Measurements from ENCODE around the gene FYCO1.
"Not testable (repeated sequence)": the region's sequence is repeated elsewhere in the genome, so short reads cannot be mapped to it uniquely, and the experiment has no call there.

FYCO1 gene

DNA sequence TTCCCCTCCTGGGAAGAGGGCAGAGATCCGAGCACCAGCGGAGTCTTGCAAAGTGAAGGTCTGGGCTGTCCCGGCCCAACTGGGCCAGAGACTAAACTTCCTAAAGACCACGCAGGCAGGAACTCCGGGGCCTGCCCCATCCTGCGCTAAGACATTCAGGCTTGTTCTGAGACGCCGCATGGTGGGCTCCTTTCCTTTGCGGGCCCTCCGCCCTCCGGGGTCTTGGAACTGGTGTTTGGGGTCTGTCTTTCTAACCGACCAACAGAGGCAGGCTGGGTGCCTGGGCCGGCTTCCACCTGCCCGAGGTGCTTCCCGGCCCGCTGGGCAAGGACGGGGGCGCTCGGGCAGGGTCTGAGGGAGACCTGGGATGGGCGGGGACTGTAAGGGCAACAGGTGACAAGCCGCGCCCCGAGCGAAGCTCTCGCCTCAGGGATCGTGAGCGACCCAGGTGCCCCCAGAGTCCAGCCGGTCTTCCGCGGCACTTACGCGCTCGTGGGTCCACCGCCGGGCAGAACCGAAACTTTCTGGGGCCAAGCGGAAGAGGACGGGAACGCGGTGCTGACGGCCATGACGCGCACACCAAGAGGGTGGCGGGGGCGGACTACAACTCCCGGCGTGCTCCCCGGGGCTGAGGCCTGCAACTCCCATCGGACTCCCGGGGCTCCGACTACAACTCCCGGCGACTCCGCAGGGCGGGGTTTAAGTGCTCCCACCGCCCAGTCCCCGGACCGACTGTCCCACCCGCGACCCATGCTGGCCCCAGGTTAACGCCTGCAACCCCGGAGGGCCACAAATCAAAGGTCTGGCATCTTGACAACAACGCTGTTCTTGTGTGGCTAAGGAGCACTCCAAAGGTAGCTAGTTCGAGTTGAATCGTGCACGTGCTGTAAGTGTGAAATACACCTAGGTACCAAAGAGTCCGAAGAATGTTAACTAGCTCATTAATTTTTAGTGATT, at the start of gene FYCO1:
TSS of gene FYCO1 (minus strand) at position 589 of the 957 bp plus-strand sequence. CDS start 10,914 bp downstream, outside the sequence.
- peak; percentile 80 for DNase-seq (ENCODE audit: low read depth)

DNA sequence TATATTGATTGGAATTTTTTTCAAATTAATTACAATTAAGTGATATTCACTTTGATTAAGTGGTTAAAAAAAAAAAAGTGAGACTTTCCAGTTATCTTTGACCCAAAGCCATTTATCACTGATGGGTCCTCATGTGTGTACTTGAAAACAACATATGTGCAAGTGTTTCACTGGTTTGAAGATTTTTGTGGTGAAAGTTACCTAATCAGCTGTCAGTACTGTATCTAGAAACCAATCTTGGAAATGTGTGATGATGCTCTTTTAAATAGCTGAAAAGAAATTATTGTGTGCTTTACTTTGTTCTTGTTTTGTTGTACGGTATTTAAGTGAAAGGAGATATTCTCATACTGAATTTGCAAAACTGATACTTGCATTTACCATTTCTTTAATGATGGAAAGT, 43.3 kb upstream of the FYCO1 start:
- DNase-seq (ENCODE audit: low read depth), result no peak

DNA sequence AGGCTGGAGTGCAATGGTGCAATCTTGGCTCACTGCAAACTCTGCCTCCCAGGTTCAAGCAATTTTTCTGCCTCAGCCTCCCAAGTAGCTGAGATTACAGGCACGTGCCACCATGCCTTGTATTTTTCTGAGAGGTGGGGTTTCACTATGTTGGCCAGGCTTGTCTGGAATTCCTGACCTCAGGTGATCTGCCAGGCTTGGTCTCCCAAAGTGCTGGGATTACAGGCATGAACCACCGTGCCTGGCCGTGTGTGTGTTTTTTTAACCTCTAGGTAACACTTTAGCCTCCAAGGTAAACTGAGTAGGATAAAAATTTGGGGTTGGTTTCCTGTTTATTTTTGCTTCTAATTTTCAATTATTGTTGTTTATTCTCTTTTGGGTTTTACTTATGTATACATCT, 42.4 kb upstream of the FYCO1 start:
- not testable (repeated sequence) for DNase-seq (ENCODE audit: low read depth)

DNA sequence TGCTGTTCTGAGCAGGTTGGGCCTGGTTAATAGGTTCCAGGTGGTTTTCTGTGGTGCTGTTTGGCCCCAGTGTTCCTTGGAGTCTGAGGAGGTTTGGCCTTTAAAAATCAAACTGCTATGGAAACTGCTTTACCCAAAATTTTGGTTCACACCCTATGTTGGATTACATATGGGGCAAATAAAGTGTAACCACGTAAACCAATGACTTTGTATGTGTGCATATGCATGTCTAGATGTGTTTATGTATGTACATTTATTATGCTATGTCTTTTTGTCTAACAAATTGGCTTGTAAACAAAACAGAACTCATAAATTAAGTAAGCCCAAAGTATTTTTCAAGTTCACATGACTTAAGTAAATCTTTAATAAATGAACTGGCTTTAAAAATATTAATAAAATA, 40.6 kb upstream of the FYCO1 start:
- no peak for DNase-seq (ENCODE audit: low read depth)

DNA sequence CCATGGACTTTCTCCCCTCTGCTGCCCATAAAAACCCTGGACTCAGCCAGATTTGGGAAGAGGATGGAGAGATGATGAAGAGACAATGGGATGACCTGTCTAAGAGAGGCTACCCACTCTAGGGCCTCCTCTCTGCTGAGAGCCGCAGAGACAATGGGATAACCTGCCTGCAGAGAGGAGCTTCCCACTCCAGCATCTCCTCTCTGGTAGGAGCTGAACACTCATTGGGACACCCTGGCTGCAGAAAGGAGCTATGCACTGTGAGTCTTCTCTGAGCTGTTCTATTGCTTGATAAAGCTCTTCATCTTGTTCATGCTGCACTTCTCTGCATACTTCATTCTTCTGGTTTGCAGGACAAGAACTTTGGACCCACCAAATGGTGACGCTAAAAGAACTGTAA, 36.1 kb upstream of the FYCO1 start:
- no peak for DNase-seq (ENCODE audit: low read depth)

DNA sequence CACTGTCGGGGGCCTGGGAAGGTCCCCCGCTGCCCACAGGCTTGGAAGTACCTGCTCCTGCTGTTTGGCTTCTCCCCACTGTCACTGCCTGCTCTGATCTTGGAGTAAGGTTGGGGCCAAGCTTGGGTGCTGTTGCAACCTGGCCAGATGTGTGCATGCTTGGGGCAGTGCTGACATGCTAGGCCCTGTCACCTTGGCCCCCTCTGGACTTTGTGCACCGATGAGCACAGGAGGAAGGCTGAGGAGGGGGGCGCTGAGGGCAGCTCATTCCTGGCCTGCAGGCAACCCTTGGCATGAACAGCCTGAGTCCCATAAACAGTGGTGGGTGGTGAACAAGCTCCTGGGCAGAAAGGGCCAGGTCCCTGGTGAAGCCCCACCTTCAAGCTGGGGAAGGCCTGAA, 35.6 kb upstream of the FYCO1 start:
- DNase-seq (ENCODE audit: low read depth), result no peak

DNA sequence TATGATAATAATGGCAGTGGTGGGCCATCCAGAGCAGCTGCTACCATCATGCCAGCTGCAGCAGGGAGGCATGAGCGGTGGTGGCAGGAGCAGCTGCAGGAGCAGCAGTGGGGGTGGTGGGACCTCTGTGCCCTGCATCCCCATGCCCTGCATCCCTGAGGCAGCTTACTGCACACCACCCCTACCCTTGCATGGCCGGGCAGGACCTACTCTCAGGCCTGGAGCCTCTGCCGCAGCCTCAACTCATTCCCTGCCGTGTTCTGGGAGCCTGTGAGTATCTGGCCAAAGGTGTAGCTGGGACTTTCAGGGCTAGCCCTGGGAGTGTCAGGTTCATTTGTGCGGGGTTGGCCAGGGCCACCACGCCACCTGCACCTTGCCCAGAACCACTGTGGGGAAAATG, 35.0 kb upstream of the FYCO1 start:
- no peak for DNase-seq (ENCODE audit: low read depth)

DNA sequence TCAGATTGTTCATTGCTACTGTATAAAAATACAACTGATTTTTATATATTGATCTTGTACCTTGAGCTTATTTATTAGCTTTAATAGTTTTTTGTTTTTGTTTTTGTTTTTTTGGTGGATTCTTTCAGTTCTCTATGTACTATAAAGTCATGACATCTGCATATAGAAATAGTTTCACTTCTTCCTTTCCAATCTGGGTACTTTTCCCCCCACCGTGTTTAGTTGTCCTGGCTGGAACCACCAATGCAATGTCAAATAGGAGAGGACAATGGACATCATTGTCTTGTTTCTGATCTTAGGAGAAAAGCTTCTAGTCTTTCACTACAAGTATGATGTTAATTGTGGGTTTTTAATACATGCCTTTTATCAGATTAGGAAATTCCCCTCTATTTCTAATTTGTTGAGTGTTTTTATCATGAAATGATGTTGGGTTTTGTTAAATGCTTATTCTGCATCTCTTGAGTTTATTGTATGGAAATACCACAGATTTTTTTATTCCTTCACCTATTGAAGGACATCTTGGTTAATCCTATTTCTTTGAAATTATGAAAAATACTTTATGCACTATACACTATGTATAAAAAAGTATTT, 34.4 kb upstream of the FYCO1 start:
- DNase-seq (ENCODE audit: low read depth), result no peak

DNA sequence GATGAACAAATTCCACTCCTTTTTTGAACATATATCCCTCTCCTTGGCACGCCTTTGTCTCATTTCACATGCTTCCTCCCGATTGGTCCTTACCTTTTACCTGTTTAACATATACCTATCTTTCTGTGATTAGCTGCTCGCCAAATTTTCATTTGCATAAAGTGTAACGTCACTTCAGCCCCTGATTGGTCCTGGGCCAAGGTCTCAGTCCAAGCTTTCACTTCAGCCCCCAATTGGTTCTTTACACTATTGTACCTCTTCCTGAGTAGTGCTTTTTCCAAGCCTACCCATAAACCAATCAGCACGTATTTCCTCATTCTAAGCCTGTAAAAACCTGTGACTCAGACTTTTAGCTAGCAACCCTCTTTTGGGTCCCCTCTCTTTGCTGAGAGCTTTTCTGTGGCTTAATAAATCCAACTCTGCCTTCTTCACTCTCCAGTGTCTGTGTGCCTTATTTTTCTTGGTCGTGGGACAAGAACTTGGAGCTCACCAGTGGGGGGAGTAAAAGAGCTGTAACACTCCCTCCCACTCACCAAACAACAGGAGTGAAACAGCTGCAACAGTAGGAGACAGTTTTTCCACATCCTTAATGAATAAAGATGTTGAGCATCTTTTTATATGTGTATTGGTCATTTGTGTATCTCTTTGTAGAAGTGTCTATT, 32.2 kb upstream of the FYCO1 start:
- DNase-seq (ENCODE audit: low read depth), result no peak

DNA sequence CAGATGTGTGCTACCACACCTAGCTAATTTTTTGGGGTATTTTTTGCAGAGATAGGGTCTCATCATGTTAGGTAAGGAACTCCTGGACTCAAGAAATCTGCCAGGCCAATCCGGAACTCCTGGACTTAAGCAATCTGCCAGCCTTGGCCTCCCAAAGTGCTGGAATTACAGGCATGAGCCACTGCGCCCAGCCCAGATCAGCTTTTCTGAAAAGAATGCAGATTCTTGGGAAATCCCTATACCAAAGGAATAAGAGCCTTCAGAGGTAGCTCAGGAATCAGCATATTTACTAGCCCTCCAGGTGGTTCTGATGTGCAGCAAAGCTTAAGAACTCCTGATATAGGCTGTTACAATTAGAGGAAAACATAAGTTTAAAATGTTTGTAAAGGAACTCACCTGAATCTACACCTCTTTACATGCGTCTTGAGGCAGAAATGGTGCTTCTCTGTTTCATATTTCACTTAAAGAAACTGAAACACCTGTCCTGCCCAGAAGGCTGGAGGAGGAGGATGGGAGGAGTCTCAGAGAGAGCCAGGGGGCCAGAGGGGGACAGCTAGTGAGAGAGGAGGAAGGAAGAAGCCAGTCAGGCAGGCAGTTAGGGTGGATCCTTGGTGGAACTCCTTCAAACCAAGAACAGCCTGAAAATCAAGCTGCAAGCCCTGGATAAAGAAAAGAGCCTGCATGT, 31.5 kb upstream of the FYCO1 start, which contains the start of gene XCR1:
TSS of gene XCR1 (minus strand) at position 463 of the 685 bp plus-strand sequence. CDS start 5,536 bp downstream, outside the sequence.
- DNase-seq (ENCODE audit: low read depth), result no peak

DNA sequence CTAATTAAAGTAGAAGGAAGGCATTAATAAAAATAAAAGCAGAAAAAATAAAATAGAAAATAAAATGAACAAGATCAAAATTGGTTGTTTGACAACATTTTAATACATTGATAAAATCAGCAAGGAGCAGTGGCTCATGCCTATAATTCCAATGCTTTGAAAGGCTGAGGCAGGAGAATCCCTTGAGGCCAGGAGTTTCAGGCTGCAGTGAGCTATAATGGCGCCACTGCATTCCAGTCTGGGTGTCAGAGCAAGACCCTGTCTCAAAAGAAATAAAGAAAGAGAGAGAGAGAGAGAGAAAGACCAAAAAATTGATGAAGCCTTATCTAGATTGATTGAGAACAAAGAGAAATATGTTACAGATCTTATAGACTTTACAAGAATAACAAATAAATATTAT, 29.5 kb upstream of the FYCO1 start:
- no peak for DNase-seq (ENCODE audit: low read depth)

DNA sequence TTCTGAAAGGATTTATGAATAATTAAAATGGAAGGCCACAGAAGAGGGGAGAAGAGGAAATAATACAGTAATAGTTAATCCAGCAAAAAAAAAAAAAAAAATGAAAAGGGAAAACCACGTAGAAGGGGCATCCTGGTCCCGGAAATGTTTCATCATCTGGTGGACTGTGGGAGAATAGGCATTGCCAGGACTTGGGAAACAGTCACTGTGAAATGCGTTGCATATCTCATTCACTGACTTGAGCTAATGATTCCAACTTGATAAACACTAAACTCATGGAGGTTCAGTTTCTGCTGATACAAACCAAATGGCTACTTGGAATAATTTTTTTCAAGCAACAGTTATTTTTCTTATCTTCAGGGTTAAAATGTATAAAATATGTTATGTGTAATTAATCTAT, 28.5 kb upstream of the FYCO1 start:
- no peak for DNase-seq (ENCODE audit: low read depth)

DNA sequence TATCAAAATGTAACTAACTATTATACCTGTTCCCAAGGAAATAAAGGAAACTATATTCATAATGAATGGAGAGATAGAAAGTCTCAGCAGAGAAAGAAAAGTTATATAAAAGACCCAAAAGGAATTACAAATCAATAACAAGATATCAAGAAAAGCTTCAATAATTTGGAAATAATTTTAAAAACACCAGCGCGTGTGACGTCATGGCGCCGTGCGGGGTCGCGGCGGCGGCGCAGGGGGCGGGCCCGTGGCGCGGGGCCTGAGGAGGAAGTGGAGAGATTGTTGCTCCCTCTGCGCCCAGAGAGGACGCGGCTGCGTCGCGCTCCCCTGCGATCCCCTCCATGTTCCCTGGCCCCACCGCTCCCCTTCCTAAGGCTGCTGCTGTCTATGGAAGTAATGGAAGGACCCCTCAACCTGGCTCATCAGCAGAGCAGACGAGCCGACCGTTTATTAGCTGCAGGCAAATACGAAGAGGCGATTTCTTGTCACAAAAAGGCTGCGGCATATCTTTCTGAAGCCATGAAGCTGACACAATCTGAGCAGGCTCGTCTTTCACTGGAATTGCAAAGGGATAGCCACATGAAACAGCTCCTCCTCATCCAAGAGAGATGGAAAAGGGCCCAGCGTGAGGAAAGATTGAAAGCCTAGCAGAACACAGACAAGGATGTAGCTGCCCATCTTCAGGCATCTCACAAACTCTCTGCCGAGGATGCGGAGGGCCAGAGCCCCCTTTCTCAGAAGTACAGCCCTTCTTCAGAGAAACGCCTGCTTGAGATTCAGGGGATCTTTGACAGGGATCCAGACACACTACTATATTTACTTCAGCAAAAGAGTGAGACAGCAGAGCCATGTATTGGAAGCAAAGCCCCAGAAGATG, 27.5 kb upstream of the FYCO1 start:
- no peak for DNase-seq (ENCODE audit: low read depth)

DNA sequence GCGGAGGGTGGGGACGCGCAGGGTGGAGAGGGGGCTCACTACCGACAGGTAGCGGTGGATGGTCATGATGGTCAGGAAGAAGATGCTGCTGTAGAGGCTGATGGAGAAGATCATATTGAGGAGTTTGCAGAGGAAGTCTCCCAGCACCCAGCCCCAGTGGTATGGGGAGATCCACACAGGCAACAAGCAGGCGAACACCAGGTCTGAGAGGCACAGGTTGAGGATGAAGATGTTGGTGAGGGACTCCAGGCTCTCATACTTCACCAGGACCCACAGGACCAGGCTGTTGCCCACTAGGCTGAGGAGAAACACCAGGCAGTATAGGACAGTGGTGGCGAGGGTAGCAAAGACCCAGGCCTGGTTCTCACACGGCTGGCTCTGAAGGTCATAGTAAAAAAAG, 25.9 kb upstream of the FYCO1 start:
- DNase-seq (ENCODE audit: low read depth), result no peak

DNA sequence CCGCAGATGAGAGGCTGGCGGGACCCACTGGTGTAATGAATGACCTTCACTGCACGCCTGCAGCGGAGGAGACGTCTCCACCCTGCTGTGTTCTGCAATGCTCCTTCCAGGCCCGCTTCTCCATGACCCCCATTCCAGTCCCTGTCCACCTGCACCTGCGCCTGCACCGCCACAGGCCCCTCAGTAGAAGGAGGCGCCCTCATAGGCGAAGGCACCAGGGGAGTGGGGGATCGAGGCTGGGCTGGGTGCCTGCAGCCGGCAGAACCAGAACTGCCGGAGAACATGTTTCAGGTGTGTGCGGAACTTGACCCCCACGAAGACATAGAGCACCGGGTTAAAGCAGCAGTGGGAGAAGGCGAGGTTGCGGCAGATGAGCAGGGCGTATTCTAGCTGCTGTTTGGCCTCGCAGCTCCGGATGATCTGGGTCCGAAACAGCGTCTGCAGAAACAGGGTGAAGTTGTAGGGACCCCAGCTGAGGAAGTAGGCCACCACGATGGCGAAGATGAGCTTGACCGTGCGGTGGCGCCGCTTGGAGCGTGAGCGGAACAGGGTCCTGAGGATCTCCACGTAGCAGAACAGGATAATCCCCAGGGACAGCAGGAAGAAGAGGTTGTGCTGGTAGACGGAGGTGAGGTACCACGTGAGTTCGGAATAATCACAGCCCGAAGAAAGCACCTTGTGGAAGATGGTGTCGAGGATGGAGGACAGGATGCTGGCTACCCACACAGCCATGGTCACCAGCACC, 25.3 kb upstream of the FYCO1 start:
- no peak for DNase-seq (ENCODE audit: low read depth)

DNA sequence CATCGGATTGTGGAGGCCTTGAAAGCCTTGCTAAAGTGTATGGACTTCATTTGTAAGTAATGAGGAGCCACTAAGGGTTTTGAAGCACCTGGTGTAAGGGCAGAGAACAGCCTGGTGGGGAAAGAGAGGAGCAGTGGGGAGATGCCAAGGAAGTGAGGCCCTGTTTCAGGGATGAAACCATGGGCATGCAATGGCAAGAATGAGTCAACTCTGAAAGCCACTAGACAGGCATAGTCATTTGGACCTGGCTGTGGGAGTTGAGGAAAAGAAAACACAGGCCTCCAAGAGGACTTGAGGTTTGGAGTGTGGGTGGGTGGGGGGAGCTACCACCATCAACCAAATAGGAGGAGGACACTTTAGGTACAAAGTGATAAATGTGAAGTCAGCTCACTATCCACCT, 24.1 kb upstream of the FYCO1 start:
- DNase-seq (ENCODE audit: low read depth), result peak; percentile 3

DNA sequence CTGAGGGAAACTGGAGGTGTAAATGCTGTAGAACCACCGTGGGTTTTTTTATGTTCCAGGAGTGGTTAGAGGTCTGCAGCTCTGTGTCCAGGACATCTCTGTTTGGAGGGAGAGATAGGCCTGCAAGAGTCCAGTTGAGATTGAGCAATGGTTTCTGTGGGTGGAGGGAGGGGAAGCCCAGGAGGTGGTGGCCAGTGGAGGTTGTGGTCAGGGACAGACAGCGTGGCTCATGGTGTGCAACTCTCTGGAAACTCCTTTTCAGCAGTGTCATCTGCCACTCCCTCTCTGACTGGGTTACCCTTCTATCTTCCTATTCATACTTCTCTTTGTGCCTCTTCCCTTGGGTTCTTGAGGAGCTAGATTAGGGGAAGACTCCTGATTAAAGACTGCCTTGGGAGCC, 22.1 kb upstream of the FYCO1 start:
- DNase-seq (ENCODE audit: low read depth), result no peak

DNA sequence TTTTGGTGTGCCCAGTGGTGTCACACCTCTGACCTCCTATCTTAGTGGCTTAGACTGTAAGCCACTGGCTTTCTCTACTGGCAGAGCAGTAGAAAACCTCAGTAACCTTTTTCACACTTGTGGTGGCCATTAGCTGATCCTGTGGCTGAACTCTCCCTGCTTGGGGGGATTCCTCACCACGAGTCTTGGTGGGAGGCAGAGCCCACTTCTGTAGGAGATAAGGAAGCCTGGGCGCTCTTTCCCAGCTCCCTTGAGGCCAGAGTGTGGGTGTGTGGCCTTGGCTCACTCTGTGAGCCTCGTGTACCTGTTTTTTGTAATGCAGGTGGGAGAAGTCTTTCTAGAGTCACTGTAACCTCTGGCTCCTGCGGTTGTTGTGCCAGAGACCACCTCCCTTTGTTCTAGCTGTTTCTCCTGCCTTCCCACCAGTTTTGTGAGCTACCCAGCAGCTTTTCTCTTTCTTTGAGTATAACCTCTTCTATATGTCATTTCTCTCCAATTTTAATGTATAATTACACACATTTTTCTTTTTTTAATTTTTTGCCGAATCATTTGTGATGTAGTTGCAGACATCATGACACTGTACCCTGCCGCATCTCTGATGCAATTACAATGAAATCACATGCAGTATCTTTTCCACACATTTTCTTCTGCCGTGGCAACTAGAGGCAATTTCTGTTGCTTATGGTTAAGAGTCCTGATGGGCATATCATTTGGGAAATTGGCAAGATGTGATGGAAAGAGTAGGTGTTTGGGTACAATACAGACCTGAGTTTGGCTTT, 17.9 kb upstream of the FYCO1 start:
- DNase-seq (ENCODE audit: low read depth), result no peak

DNA sequence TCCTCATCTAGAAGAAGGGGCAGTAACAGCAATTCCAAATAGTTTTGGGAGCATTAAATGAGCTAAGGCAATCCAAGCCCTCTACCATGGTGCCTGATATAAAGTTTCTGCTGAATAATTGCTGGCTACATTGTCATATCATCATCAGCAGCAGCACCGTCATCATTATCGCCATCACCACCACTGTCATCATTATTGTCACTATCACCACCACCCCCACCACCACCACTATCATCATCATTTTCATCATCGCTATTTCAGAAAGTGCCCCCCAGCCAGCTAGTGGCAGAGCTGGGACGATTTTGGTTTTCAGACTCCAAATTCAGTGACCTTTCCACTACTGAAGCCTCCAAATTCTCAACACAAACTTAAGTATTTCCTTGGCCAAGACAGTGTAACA, 16.6 kb upstream of the FYCO1 start:
- DNase-seq (ENCODE audit: low read depth), result no peak
